HepG2 (cell line): ENCODE measurements around the gene PCYOX1L.

Experiments
- CBX1 ChIP-seq: IDR thresholded peaks from one replicate; pipeline ENCODE4 v1.6.1; 2016; ENCODE audit warnings: antibody characterized with exemption, low read depth
- CEBPZ ChIP-seq: IDR thresholded peaks from 2 replicates; pipeline ENCODE4 v1.6.1; 2012; ENCODE audit warnings: low read length, improper control_type of control experiment
- ESRRA ChIP-seq: sonication (generic); formaldehyde crosslinking; IDR thresholded peaks from 2 replicates; pipeline ENCODE4 v1.5.1; 2020; ENCODE audit warnings: mild to moderate bottlenecking, low read depth, missing genetic modification reagents
- ZBTB49 ChIP-seq: sonication (generic); formaldehyde crosslinking; IDR thresholded peaks from 2 replicates; pipeline ENCODE4 v1.4.0; 2020; ENCODE audit warnings: missing genetic modification reagents, borderline replicate concordance

- TF ChIP-seq CBX1 (no peak), CEBPZ (no peak), ESRRA (no peak), ZBTB49 (CRISPR knock-in tag) (no peak)
Observed at GRCh38 chr5:149325894-149326293, 32.0 kb upstream of the PCYOX1L start.
